HUES48 (cell line): ENCODE measurements around the gene SUN1.
"Not testable (repeated sequence)": the region's sequence is repeated elsewhere in the genome, so short reads cannot be mapped to it uniquely, and the experiment has no call there.

Experiments
- H3K27ac ChIP-seq: one replicate; pipeline ENCODE4 v1.7.0; 2013; ENCODE audit warnings: low read depth, low read length, inconsistent platforms
- H3K27me3 ChIP-seq: 2 replicates; pipeline ENCODE4 v1.6.1; 2013; ENCODE audit warnings: mild to moderate bottlenecking, low read length; ENCODE audit not compliant: control insufficient read depth, insufficient read depth
- H3K36me3 ChIP-seq: 2 replicates; pipeline ENCODE4 v1.6.1; 2013; ENCODE audit warnings: low read length; ENCODE audit not compliant: control insufficient read depth, insufficient read depth
- H3K4me1 ChIP-seq: 2 replicates; pipeline ENCODE4 v1.6.1; 2013; ENCODE audit warnings: mild to moderate bottlenecking, low read length; ENCODE audit not compliant: control insufficient read depth, insufficient read depth
- H3K4me3 ChIP-seq: 2 replicates; pipeline ENCODE4 v1.5.1; 2013; ENCODE audit warnings: mild to moderate bottlenecking, low read depth, low read length
- H3K9ac ChIP-seq: 2 replicates; pipeline ENCODE4 v1.6.1; 2013; ENCODE audit warnings: mild to moderate bottlenecking, low read depth, low read length, moderate library complexity
- H3K9me3 ChIP-seq: 2 replicates; pipeline ENCODE4 v1.6.1; 2013; ENCODE audit warnings: low read length; ENCODE audit not compliant: control insufficient read depth, insufficient read depth

The SUN1 gene

DNA sequence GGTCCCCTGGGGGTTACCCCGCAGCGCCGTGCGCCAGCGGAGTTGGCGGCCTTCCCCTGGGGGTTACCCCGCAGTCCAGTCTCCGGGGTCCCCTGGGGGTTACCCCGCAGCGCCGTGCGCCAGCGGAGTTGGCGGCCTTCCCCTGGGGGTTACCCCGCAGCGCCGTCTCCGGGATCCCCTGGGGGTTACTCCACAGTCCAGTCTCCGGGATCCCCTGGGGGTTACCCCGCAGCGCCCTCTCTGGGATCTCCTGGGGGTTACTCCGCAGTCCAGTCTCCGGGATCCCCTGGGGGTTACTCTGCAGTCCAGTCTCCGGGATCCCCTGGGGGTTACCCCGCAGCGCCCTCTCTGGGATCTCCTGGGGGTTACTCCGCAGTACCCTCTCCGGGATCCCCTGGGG lies 15.5 kb downstream of the SUN1 start:
- not testable (repeated sequence) for H3K4me3 ChIP-seq, H3K9me3 ChIP-seq, H3K27ac ChIP-seq, H3K9ac ChIP-seq, H3K4me1 ChIP-seq, H3K27me3 ChIP-seq
- peaks cover 62% of the 10 kb centered on the region for H3K36me3 ChIP-seq

DNA sequence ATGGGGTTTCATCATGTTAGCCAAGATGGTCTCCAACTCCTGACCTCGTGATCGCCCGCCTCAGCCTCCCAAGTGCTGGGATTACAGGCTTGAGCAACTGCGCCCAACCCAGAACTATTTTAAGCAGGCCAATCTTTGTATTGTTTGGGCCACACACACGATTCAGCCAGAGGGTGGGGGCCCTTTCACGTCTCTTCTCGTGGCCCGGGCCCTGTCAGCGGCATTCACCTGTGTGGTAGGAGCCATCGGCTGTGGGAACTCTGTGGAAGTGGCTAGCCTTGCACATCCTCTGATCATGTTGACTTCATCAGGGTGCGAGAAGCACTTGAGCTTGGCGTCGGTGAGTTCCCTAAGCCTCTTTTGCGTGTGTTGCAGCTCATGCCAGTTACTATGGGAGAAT lies 16.9 kb downstream of the SUN1 start:
- Histone ChIP-seq H3K27me3 (no peaks in the 10 kb centered on the region), H3K4me3 (no peak overlapping the region), H3K9ac (no peak overlapping the region), H3K27ac (no peak overlapping the region), H3K4me1 (no peaks in the 10 kb centered on the region), H3K36me3 (peaks cover 62% of the 10 kb centered on the region), H3K9me3 (no peaks in the 10 kb centered on the region)

DNA sequence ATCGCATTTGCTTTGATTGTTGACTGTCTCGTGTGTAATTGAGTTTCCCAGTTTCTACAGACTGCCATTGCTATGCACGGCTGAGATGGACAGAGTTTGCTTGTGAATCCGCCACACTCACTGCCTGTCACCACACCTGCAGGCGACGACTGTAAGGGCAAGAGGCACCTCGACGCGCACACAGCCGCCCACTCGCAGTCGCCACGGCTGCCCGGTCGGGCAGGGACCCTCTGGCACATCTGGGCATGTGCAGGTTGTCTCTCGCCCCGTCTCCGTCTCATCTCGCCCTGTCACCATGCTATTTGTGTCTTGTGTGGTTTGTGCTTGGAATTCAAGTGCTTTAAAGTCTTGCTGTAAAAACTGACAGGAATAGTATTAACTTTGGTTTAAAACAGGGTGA lies 17.5 kb downstream of the SUN1 start:
- Histone ChIP-seq H3K9ac (no peak overlapping the region), H3K9me3 (no peaks in the 10 kb centered on the region), H3K4me1 (no peaks in the 10 kb centered on the region), H3K27me3 (no peaks in the 10 kb centered on the region), H3K4me3 (no peak overlapping the region), H3K27ac (no peak overlapping the region), H3K36me3 (peaks cover 62% of the 10 kb centered on the region)

DNA sequence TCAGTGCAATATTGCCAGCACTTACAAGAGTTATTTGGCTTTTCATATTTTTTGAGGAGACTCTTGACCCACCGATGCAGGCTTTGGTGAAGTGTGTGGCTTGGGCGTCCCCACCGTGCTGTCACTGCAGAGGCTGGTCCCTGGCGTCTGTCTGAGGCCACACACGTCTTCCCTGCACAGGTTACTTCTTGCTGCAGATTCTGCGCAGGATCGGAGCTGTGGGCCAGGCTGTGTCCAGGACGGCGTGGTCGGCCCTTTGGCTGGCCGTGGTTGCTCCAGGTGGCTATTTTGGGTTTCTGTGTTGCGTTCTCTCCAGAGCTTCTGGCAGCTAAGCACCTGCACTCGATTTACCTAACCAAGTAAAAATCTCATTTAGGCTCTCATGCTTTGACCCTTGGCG lies 18.9 kb downstream of the SUN1 start:
- Histone ChIP-seq H3K4me1 (no peaks in the 10 kb centered on the region), H3K9me3 (no peaks in the 10 kb centered on the region), H3K27ac (no peak overlapping the region), H3K27me3 (no peaks in the 10 kb centered on the region), H3K4me3 (no peak overlapping the region), H3K36me3 (peaks cover 71% of the 10 kb centered on the region), H3K9ac (no peak overlapping the region)

DNA sequence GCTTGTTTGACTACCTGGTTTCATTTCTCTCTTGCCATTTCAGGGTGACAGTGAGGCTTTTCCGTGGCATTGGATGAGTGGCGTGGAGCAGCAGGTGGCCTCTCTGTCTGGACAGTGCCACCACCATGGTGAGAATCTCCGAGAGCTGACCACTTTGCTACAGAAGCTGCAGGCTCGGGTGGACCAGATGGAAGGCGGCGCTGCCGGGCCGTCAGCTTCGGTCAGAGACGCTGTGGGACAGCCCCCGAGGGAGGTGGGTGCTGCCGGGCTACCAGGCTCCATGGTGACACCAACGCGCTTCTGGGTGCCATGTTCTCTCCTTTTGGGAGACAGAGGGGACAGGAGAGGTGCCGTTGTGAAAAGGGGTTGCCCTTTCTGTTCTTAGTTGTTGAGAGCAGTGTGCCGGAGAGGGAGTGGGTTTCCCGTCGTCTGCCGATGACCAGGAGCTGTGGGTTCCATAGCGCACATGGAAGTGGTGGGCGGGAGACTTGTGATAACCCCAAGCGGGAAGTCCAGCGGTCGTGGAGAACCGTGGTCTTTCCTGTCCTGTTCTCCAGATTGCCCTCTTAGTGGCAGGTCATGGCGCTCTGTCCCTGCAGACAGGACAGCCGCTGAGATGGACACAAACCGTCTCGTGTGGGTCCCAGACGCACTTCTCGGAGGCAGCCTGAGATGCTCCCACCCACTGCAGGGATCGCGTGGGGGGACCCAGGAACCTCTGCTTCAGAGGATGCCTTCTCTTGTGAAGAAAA lies 21.3 kb downstream of the SUN1 start:
- Histone ChIP-seq H3K27ac (no peak overlapping the region), H3K4me1 (no peaks in the 10 kb centered on the region), H3K4me3 (no peak overlapping the region), H3K27me3 (no peaks in the 10 kb centered on the region), H3K9ac (no peak overlapping the region), H3K9me3 (no peaks in the 10 kb centered on the region), H3K36me3 (peaks cover 94% of the 10 kb centered on the region)

DNA sequence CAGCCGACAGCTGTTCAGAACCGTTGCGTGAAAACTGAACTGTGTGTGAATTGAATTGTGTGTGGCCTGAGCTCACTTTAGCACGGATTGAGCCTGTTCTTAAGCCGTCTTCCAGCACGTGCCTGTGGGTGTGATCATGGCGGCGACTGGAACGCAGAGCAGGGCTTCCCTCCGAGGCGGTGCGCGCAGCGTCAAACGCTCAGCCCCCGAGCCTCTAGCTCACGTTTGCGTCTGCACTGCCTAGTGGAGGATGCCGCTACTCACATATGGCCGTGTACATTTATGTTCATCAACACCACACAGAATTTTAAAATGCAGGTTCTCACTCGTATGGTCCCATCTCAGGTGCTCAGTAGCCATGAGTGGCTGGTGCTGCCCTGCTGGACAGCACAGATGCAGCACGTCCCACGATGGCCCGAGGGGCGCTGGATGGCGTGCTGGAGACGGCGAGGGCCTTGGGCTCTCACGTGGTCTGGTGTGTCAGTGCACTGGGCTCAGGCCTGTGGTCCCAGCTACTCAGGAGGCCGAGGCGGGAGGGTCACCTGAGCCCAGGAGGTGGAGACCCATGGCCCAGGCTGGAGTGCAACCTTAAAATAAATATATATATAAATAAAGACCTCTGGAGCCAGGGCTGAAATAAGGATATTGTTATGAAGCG lies 22.0 kb downstream of the SUN1 start:
- Histone ChIP-seq H3K36me3 (peaks cover 97% of the 10 kb centered on the region), H3K4me3 (no peak overlapping the region), H3K27ac (no peak overlapping the region), H3K27me3 (no peaks in the 10 kb centered on the region), H3K4me1 (no peaks in the 10 kb centered on the region), H3K9me3 (no peaks in the 10 kb centered on the region), H3K9ac (no peak overlapping the region)

DNA sequence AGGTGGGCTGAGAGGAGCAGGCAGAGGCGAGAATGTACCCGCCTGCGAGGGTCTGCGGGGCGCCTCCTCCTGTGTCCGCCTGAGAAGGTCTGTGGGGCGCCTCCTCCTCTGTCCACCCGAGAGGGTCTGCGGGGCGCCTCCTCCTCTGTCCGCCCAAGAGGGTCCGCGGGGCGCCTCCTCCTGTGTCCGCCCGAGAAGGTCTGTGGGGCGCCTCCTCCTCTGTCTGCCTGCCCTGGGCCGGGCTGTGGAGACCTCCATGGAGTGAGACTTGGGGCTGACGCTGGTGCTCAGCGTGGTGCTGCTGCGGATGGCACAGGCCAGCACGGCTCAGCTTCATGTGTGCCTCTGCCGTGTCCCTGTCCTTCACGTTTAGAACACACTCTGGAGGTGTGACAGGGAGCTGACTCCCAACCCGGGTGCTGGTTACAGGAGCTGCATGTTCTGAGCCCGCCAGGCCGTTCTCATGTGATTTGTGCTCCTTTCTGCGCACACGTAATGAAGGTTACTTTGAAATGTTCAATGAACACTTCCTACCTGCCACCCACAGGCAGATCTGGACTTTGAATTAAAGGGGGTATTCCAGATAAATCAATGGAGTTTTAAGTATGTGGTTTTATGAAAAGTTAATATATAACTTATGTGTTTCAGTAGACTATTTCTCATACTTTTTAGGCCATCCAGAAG lies 23.6 kb downstream of the SUN1 start:
- H3K9ac ChIP-seq, result no peak overlapping the region
- H3K27me3 ChIP-seq, result no peaks in the 10 kb centered on the region
- no peaks in the 10 kb centered on the region for H3K9me3 ChIP-seq
- no peak overlapping the region for H3K27ac ChIP-seq
- H3K4me1 ChIP-seq, result no peaks in the 10 kb centered on the region
- peaks cover 99% of the 10 kb centered on the region for H3K36me3 ChIP-seq
- no peak overlapping the region for H3K4me3 ChIP-seq

DNA sequence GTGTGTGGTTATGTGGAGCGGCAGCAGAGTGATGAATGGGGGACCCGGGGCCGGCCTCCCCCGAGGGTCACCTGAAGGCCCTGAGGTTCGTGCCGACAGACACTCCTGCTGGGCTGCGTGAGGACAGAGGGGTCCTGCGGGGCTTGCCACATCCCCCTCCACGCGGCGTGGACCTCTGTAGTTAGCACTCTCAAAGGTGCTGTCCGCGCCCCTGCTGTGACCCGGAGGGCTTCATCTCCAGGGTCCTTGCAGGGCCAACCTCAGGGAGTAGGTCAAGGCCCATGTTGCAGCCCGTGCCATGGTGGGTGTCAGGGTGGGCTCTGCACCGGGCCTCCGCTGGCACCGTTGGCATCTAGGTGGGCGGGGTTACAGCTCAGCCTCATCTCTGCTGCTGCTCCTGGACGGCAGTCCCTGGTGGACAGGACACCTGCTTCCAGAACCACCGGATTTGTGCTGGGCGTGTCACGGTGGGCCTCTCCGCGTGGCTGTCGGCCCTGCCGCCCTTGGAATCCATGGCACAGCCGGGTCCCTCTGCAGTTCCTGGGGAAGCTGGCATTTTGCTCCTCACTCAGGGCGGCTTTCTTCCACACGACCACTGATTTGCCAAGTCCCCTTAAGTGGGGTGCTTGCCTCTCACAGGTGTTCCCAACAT lies 24.3 kb downstream of the SUN1 start:
- Histone ChIP-seq H3K9ac (no peak overlapping the region), H3K9me3 (no peaks in the 10 kb centered on the region), H3K4me3 (no peak overlapping the region), H3K4me1 (no peaks in the 10 kb centered on the region), H3K27ac (no peak overlapping the region), H3K27me3 (no peaks in the 10 kb centered on the region), H3K36me3 (peaks cover 99% of the 10 kb centered on the region)

DNA sequence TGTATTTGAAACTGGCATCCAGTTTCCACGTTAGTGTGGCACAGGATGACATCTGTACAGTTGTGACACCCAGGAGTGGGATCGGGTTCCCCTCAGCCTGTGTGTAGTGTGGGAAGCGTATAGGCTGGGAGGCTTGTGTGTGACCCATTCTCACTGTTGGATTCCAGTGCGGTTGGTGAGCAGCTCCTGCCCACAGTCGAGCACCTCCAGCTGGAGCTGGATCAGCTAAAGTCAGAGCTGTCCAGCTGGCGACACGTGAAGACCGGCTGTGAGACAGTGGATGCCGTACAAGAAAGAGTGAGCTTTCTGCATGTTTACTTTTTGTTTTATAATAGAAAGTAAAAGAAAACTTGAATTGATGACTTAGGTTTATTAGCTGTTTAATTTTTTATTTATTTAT lies 25.4 kb downstream of the SUN1 start:
- H3K9ac ChIP-seq, result no peak overlapping the region
- no peak overlapping the region for H3K4me3 ChIP-seq
- H3K27me3 ChIP-seq, result no peaks in the 10 kb centered on the region
- no peaks in the 10 kb centered on the region for H3K4me1 ChIP-seq
- peaks cover 99% of the 10 kb centered on the region for H3K36me3 ChIP-seq
- no peaks in the 10 kb centered on the region for H3K9me3 ChIP-seq
- H3K27ac ChIP-seq, result no peak overlapping the region

DNA sequence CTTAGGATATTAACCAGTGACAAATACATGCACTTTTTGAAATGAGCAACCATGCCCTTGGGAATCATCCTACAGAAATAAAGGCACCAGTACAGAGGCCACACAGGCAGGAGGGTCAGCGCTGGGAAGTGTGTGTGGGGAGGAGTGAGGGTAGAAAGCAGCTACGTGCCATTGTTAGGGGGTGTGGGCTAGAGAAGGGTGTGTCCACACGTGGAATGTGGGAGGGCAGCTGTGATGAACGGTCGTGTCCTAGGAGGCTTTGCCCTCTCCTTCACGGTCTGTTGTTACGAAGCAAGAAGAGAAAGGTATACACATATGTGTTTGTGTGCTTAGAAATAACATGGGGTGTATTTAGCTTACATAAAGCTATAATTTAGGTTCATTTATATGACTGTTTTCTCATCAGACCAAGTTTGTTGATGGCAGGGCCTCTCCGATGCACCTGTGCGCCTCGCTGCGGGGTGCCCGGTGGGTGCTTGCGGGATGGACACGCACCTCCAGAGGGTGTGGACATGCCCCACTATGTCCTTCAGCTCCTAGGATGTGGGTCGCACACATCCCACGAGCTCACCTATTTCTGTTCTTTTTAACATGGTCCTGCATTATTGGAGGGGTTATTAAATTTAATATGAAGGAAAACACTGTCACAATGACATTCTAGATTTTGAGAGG lies 27.2 kb downstream of the SUN1 start:
- Histone ChIP-seq H3K9me3 (no peaks in the 10 kb centered on the region), H3K36me3 (peaks cover 94% of the 10 kb centered on the region)

More for the DNA sequence above, 27.2 kb downstream of the SUN1 start:
- Histone ChIP-seq H3K9ac (no peak overlapping the region), H3K4me1 (no peaks in the 10 kb centered on the region), H3K27me3 (no peaks in the 10 kb centered on the region), H3K4me3 (no peak overlapping the region), H3K27ac (no peak overlapping the region)
